ENCODE data around the gene PDE8A.

PDE8A gene

DNA sequence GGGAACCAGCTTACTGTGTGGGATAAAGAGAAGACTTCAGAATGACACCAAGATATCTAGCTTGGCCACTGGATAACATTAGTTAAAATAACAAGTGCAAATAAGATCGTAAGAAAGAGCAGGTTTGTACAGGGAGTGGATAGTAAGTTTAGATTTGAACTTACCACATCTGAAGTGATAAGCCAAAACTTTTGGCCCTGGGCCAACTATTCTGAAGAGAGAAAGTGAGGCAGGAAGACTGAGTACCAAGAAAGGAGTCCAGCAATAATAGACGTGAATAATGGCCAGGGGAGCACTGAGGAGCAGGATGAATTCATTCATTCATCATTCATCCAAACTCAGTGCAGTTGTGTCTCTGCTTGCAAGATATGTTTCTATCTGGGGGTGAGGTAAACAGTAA lies 122.9 kb downstream of the PDE8A start:
- TF ChIP-seq CTCF (conservative IDR thresholded peaks at IDR 0.05), result no peak
- no peak for TF ChIP-seq ZFX (IDR thresholded peaks at IDR 0.05)
- H3K27ac ChIP-seq, result no peak overlapping the region

DNA sequence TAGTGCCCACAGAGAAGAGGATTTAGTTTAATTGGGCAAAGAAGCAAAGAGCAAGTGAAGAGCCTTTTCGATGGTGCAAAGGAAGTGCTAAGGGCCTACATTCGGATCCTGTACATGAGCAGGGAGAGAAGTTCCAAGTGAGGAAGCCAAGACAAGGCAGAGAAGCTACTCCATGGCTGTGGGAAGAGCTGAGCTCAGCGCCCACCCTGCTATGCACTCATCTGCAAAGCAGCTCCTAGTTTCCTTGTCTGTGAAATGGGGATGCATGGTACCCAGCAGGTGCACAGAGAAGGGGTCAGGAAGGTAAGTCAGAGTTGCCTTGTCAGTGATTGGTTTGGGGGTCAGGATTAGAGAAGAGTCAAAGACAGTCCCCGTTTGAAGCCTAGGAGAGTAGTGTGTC lies 126.5 kb downstream of the PDE8A start:
- no peak overlapping the region for H3K27ac ChIP-seq
- TF ChIP-seq ZFX (IDR thresholded peaks at IDR 0.05) (no peak), CTCF (conservative IDR thresholded peaks at IDR 0.05) (no peak)

GRCh38 chr15:85109333-85109732 lies 127.7 kb downstream of the PDE8A start:
- no peak for TF ChIP-seq CTCF (conservative IDR thresholded peaks at IDR 0.05)
- no peak for TF ChIP-seq ZFX (IDR thresholded peaks at IDR 0.05)
- no peak overlapping the region for H3K27ac ChIP-seq

GRCh38 chr15:85112997-85113396 lies 131.3 kb downstream of the PDE8A start:
- H3K27ac ChIP-seq, result no peak overlapping the region
- TF ChIP-seq ZFX (IDR thresholded peaks at IDR 0.05), result no peak
- TF ChIP-seq CTCF (conservative IDR thresholded peaks at IDR 0.05), result no peak

GRCh38 chr15:85114886-85115285 lies 133.2 kb downstream of the PDE8A start:
- no peak overlapping the region for H3K27ac ChIP-seq
- TF ChIP-seq CTCF (conservative IDR thresholded peaks at IDR 0.05) (no peak), ZFX (IDR thresholded peaks at IDR 0.05) (no peak)

DNA sequence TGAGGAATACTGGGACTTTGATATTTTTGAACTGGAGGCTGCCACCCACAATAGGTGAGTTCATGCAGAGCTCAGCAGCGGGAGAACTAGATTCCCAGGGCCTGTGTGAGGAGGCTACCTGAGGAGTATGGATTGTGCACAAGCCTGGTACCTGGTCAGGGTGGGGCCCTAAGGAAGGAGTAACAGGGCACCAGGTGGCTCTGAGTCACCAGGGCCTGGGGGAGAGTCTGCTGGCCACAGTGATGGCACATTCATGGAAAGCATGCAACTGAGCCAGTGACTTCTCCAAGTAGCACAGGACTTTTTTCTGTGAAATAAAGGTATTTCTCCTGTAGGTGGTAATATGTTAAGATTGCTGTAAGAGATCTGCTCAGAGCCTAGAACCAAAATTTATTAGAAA lies 134.4 kb downstream of the PDE8A start:
- no peak overlapping the region for H3K27ac ChIP-seq
- TF ChIP-seq ZFX (IDR thresholded peaks at IDR 0.05), result no peak
- TF ChIP-seq CTCF (conservative IDR thresholded peaks at IDR 0.05), result no peak

DNA sequence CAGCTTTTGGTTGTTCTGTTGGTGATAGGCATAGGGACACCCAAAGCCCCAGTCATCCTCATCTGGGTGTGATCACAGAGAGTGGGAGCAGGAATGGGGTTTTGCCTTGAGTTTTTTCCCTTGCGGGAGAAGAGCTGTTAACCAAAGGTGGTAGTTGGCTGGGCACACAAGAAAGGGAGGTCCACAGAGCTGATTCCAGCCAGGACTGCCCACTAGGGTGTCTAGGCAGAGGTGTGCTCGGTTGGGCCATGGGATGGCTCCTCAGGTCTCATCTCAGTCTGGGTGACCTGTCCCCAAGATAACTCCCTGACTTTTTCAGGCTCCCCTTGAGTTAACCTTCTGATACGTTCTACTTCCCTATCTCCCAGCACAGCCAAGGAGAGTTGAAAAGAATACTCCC lies 134.8 kb downstream of the PDE8A start:
- no peak overlapping the region for H3K27ac ChIP-seq
- TF ChIP-seq ZFX (IDR thresholded peaks at IDR 0.05), result no peak
- no peak for TF ChIP-seq CTCF (conservative IDR thresholded peaks at IDR 0.05)

All from C4-2B (cell line).